PFSK-1 (cell line): Measurements from ENCODE around the gene TFF2.

Experiments used
- POLR2AphosphoS5 ChIP-seq: IDR thresholded peaks from 2 replicates; pipeline ENCODE4 v1.6.1; 2012; ENCODE audit warnings: low read depth, mild to moderate bottlenecking, control low read depth, low read length, moderate library complexity
- TF ChIP-seq, protein P1 (sequence below), 2 experiments: IDR thresholded peaks; 2 replicates each; pipeline versions ENCODE4 v1.6.1 to v1.8.0; 2011 to 2012; ENCODE audit warnings: low read depth in 2 of 2, low read length in 2 of 2, control low read depth in 1 of 2, inconsistent platforms in 1 of 2, mild to moderate bottlenecking in 1 of 2, moderate library complexity in 1 of 2; ENCODE audit not compliant: insufficient read depth in 1 of 2

DNA sequence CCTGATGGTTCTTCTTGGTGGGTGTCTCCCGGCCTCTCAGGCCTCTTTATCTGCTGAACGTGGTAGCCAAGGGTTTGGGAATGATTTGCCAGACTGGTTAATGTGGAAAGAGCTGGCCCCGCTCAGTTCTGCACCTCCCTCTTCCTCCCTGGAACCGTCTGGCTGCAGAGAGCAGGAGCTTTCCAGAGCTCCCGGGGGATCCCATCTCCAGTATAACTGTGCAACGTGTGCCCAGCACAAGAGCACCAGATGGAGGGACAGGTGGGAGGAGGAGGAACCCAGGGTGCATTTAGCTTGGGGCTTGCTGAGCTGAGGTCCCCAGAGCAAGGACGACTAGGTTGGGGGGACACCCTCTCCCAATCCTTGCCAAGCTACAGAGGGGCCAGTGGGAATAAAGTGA, 10.5 kb upstream of the TFF2 start:
- TF ChIP-seq, protein P1, sequence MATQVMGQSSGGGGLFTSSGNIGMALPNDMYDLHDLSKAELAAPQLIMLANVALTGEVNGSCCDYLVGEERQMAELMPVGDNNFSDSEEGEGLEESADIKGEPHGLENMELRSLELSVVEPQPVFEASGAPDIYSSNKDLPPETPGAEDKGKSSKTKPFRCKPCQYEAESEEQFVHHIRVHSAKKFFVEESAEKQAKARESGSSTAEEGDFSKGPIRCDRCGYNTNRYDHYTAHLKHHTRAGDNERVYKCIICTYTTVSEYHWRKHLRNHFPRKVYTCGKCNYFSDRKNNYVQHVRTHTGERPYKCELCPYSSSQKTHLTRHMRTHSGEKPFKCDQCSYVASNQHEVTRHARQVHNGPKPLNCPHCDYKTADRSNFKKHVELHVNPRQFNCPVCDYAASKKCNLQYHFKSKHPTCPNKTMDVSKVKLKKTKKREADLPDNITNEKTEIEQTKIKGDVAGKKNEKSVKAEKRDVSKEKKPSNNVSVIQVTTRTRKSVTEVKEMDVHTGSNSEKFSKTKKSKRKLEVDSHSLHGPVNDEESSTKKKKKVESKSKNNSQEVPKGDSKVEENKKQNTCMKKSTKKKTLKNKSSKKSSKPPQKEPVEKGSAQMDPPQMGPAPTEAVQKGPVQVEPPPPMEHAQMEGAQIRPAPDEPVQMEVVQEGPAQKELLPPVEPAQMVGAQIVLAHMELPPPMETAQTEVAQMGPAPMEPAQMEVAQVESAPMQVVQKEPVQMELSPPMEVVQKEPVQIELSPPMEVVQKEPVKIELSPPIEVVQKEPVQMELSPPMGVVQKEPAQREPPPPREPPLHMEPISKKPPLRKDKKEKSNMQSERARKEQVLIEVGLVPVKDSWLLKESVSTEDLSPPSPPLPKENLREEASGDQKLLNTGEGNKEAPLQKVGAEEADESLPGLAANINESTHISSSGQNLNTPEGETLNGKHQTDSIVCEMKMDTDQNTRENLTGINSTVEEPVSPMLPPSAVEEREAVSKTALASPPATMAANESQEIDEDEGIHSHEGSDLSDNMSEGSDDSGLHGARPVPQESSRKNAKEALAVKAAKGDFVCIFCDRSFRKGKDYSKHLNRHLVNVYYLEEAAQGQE (IDR thresholded peaks at IDR 0.05; ENCODE audit: insufficient read depth in 1 of 2, low read depth in 2 of 2, low read length in 2 of 2), result no peak
- TF ChIP-seq POLR2AphosphoS5, result no peak
